ENCODE results near the gene ALPP. TPM values are rescaled to one million over a fixed set of nuclear protein-coding genes. Genes with fewer than 3 reads are reported as not detected.
"Not testable (repeated sequence)": the region's sequence is repeated elsewhere in the genome, so short reads cannot be mapped to it uniquely, and the experiment has no call there.

ALPP gene
- 0.14 to 0.20 TPM (median 0.14 TPM) in 3 replicates for total RNA-seq (2021)
- Bru-seq, nascent RNA: not detected
- long read RNA-seq, experiment 1: 0 reads
- long read RNA-seq, experiment 2: 0 reads
- long read RNA-seq, experiment 3: 0 reads

GRCh38 chr2:232378735-232379151 lies at the start of gene ALPP:
Gene ALPP, plus strand, starts transcription at chr2:232378751. Its CDS starts 52 bp downstream, at chr2:232378803.
- not testable (repeated sequence) for DNase-seq (ENCODE audit: low spot score)
- CTCF ChIA-PET: interaction anchor here (1.3 to 6.1 kb wide), 2 partner anchors 12 to 58 kb away, joined by 3 to 48 read pairs; no protein-coding TSS in a partner anchor

GRCh38 chr2:232329716-232330067 lies 48.9 kb upstream of the ALPP start:
- ATAC-seq (no peak), DNase-seq (ENCODE audit: low spot score) (no peak)
- Mint-ChIP-seq H3K27me3 (ENCODE audit: low read depth) (no peaks in the 10 kb centered on the region), H3K36me3 (no peaks in the 10 kb centered on the region), H3K4me1 (peaks cover 3% of the 10 kb centered on the region; the same call in 1 of the 2 replicates), H3K27ac (no peak overlapping the region), H3K4me3 (no peak overlapping the region), H3K9me3 (no peaks in the 10 kb centered on the region)
- TF ChIP-seq NFE2L1 (CRISPR knock-in tag; IDR thresholded peaks at IDR 0.05) (no peak), NFYB (CRISPR knock-in tag; conservative IDR thresholded peaks at IDR 0.05; ENCODE audit: low read depth) (no peak), EMX1 (CRISPR knock-in tag; IDR thresholded peaks at IDR 0.05) (no peak), ZNF232 (CRISPR knock-in tag; IDR thresholded peaks at IDR 0.05) (no peak), ZNF317 (CRISPR knock-in tag; IDR thresholded peaks at IDR 0.05; ENCODE audit: borderline replicate concordance, low read depth) (no peak), JAZF1 (CRISPR knock-in tag; IDR thresholded peaks at IDR 0.05) (no peak), ATF1 (CRISPR knock-in tag; IDR thresholded peaks at IDR 0.05) (no peak), GABPB1 (CRISPR knock-in tag; IDR thresholded peaks at IDR 0.05) (no peak), ZNF671 (CRISPR knock-in tag; IDR thresholded peaks at IDR 0.05) (no peak), FOXP1 (CRISPR knock-in tag; IDR thresholded peaks at IDR 0.05; ENCODE audit: borderline replicate concordance) (no peak), ZMAT4 (CRISPR knock-in tag; IDR thresholded peaks at IDR 0.05) (no peak), ZNF423 (CRISPR knock-in tag; IDR thresholded peaks at IDR 0.05) (no peak), MYBL2 (CRISPR knock-in tag; IDR thresholded peaks at IDR 0.05) (no peak), ETV6 (CRISPR knock-in tag; IDR thresholded peaks at IDR 0.05) (no peak), RELA (CRISPR knock-in tag; IDR thresholded peaks at IDR 0.05; ENCODE audit: borderline replicate concordance) (no peak), STAT6 (CRISPR knock-in tag; conservative IDR thresholded peaks at IDR 0.05; ENCODE audit: low read depth) (no peak), SMAD4 (CRISPR knock-in tag; IDR thresholded peaks at IDR 0.05) (no peak), ATF3 (CRISPR knock-in tag; conservative IDR thresholded peaks at IDR 0.05) (no peak)
- ChIA-PET POLR2A (no interaction called here), CTCF (interaction anchor here (0.6 to 1.7 kb wide), 12 partner anchors 9 to 429 kb away, joined by 3 to 10 read pairs (median 4); no protein-coding TSS in a partner anchor)

More at GRCh38 chr2:232378735-232379151, at the start of gene ALPP:
- H3K27ac Mint-ChIP-seq, H3K4me3 Mint-ChIP-seq, POLR2A ChIA-PET, H3K36me3 Mint-ChIP-seq, H3K9me3 Mint-ChIP-seq, ATAC-seq: not testable (repeated sequence)
- Mint-ChIP-seq H3K4me1 (peaks cover 19% of the 10 kb centered on the region), H3K27me3 (ENCODE audit: low read depth) (peaks cover 19% of the 10 kb centered on the region)

GRCh38 chr2:232330068-232330999 lies 48.2 kb upstream of the ALPP start:
- Mint-ChIP-seq H3K27ac (no peak overlapping the region), H3K36me3 (no peaks in the 10 kb centered on the region), H3K4me1 (peaks cover 3% of the 10 kb centered on the region; the same call in 1 of the 2 replicates), H3K9me3 (no peaks in the 10 kb centered on the region), H3K4me3 (no peak overlapping the region), H3K27me3 (ENCODE audit: low read depth) (no peaks in the 10 kb centered on the region)
- peak; percentile 55 for DNase-seq (ENCODE audit: low spot score)
- ATAC-seq: peak; percentile 42
- ChIA-PET CTCF (interaction anchor here (0.6 to 1.7 kb wide), 11 partner anchors 9 to 652 kb away, joined by 3 to 10 read pairs (median 4); no protein-coding TSS in a partner anchor), POLR2A (no interaction called here)
- no peak for TF ChIP-seq USF2 (CRISPR knock-in tag; IDR thresholded peaks at IDR 0.05)
- TF ChIP-seq ZNF232 (CRISPR knock-in tag; IDR thresholded peaks at IDR 0.05): no peak
- no peak for TF ChIP-seq IRF2 (CRISPR knock-in tag; IDR thresholded peaks at IDR 0.05; ENCODE audit: borderline replicate concordance, low read depth)
- no peak for TF ChIP-seq E2F1 (CRISPR knock-in tag; IDR thresholded peaks at IDR 0.05)
- no peak for TF ChIP-seq SOX15 (CRISPR knock-in tag; IDR thresholded peaks at IDR 0.05)
- TF ChIP-seq ZNF317 (CRISPR knock-in tag; IDR thresholded peaks at IDR 0.05; ENCODE audit: borderline replicate concordance, low read depth): no peak
- no peak for TF ChIP-seq MLX (CRISPR knock-in tag; IDR thresholded peaks at IDR 0.05)
